Measurements from ENCODE around the gene PPP2R3A. TPM values are rescaled to one million over a fixed set of nuclear protein-coding genes. Genes with fewer than 3 reads are reported as not detected.

PPP2R3A gene
- total RNA-seq (2014; rRNA removed; shearing (Covaris generic)): 21.0 and 22.6 TPM in 2 replicates
- 13.1 and 14.2 TPM in 2 replicates for polyA plus RNA-seq (2016; fragmentation: Nextera tagmentation; extraction: Ambion mirVana)

DNA sequence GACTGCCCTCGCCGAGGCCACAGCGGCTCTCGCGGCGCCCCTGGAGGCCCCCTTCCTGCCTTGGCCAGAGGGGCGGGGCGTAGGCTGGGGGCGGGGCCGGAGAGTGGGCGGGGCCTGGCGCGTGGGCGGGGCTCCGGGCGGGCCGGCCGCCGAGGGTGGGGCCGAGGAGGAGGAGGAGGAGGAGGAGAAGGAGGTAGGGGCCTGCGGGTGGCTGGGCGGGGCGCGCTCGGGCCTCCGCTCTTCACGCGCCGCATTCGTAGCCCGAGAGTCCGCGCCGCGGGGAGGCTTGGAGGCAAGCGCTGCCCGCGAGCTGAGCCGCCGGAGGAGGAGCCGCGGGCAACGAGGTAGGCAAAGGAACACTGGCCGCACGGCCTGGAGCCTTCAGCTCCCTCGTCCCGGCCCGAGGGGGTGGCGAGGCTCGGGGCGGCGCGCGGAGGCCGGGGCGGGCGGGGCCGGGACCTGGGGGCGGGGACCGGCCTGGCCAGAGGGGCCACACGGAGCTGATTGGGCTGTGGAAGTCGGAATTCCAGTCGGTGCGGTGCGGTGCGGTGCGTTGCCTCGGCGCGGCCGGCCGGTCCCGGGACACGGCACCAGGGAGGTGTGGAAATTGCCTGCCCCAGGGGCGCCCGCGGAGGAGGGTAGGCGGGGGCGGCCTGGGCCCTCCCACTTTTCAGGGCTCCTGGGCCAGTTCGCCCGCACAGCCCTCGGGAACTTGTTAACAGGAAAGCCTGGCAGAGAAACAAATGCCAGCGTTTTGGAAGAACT, at the start of gene PPP2R3A:
Gene PPP2R3A (plus strand): TSS at position 223 of the 765 bp plus-strand sequence. CDS start 35,771 bp downstream, outside the sequence.
- in situ Hi-C loops (cut with MboI): no loop called here
- peak within 1 kb of the TSS; percentile 70 for H3K27ac ChIP-seq
- peak; percentile 91 for DNase-seq
- H3K27me3 ChIP-seq (replicated peaks; ENCODE audit: insufficient read depth): no peaks in the 10 kb centered on the region
- TF ChIP-seq EZH2phosphoT487 (IDR thresholded peaks at IDR 0.05; ENCODE audit: insufficient read depth, low read depth): no peak
- no peak for TF ChIP-seq EZH2 (IDR thresholded peaks at IDR 0.05; ENCODE audit: insufficient read depth, poor library complexity, severe bottlenecking)
- no peaks in the 10 kb centered on the region for H3K9me2 ChIP-seq (ENCODE audit: insufficient read depth)
- H3F3A ChIP-seq (ENCODE audit: insufficient read depth): peaks cover 16% of the 10 kb centered on the region
- H4K20me1 ChIP-seq (ENCODE audit: insufficient read depth): no peaks in the 10 kb centered on the region
- H3K79me2 ChIP-seq (ENCODE audit: insufficient read depth): peaks cover 45% of the 10 kb centered on the region
- H3K9me3 ChIP-seq (ENCODE audit: low read depth): no peaks in the 10 kb centered on the region
- H3K36me3 ChIP-seq (ENCODE audit: low read depth): no peaks in the 10 kb centered on the region
- H3K4me1 ChIP-seq (ENCODE audit: insufficient read depth): peaks cover 37% of the 10 kb centered on the region
- peak within 1 kb of the TSS; percentile 84 for H3K4me3 ChIP-seq
- 0 to 1% methylated on average over 4 to 77 of the region's 83 CpGs for WGBS, 2 experiments (ENCODE audit: low coverage in 1 of 2, low lambda C conversion rate in 2 of 2, missing lambda C conversion rate in 2 of 2)
- H3K9ac ChIP-seq: peak within 1 kb of the TSS; percentile 84
- H3K4me2 ChIP-seq (ENCODE audit: unreplicated experiment): peak within 1 kb of the TSS; percentile 87
- peak within 1 kb of the TSS; percentile 82 for H2AFZ ChIP-seq

DNA sequence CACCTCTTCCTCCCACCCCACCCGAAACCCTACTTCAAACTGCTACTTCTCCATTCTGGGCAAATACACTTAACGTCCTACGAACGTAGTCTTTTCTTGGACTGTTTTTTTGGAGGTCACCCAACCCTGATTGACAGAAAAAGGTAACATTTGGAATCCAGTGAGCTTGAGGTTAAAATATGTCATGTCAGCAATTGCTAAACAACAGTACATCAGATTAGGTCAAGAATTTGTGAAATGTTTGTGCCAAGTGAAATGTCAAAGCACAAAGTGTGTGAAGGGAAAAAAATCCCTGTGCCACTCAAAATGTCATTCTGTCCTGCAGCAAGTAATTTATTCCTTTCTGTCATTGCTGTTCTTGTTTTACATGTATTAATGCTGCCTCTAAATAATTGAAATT, 49.2 kb upstream of the PPP2R3A start:
- no peaks in the 10 kb centered on the region for H3K4me1 ChIP-seq (ENCODE audit: insufficient read depth)
- H3K27ac ChIP-seq: no peak overlapping the region
- no peaks in the 10 kb centered on the region for H3F3A ChIP-seq (ENCODE audit: insufficient read depth)
- no peak for DNase-seq
- in situ Hi-C loops (cut with MboI): loop anchor here (5.0 kb wide), 1 partner anchor 126 kb away; no protein-coding TSS in a partner anchor
- no peaks in the 10 kb centered on the region for H3K9me3 ChIP-seq (ENCODE audit: low read depth)
- 91 to 94% methylated on average over 4 of the region's 4 CpGs for WGBS, 2 experiments (ENCODE audit: low coverage in 1 of 2, low lambda C conversion rate in 2 of 2, missing lambda C conversion rate in 2 of 2)
- no peak overlapping the region for H3K4me2 ChIP-seq (ENCODE audit: unreplicated experiment)
- H2AFZ ChIP-seq: no peak overlapping the region
- no peaks in the 10 kb centered on the region for H3K36me3 ChIP-seq (ENCODE audit: low read depth)
- no peak overlapping the region for H3K9ac ChIP-seq
- no peak overlapping the region for H3K4me3 ChIP-seq
- H3K9me2 ChIP-seq (ENCODE audit: insufficient read depth): no peaks in the 10 kb centered on the region
- H4K20me1 ChIP-seq (ENCODE audit: insufficient read depth): no peaks in the 10 kb centered on the region
- no peaks in the 10 kb centered on the region for H3K79me2 ChIP-seq (ENCODE audit: insufficient read depth)
- TF ChIP-seq EZH2 (IDR thresholded peaks at IDR 0.05; ENCODE audit: insufficient read depth, poor library complexity, severe bottlenecking) (no peak), EZH2phosphoT487 (IDR thresholded peaks at IDR 0.05; ENCODE audit: insufficient read depth, low read depth) (no peak)
- H3K27me3 ChIP-seq (replicated peaks; ENCODE audit: insufficient read depth): no peaks in the 10 kb centered on the region

- H3K27me3 ChIP-seq (replicated peaks; ENCODE audit: insufficient read depth): no peaks in the 10 kb centered on the region
- no peaks in the 10 kb centered on the region for H3K9me2 ChIP-seq (ENCODE audit: insufficient read depth)
- H3K79me2 ChIP-seq (ENCODE audit: insufficient read depth): no peaks in the 10 kb centered on the region
- no peaks in the 10 kb centered on the region for H3K9me3 ChIP-seq (ENCODE audit: low read depth)
- H2AFZ ChIP-seq: no peak overlapping the region
- no peaks in the 10 kb centered on the region for H3F3A ChIP-seq (ENCODE audit: insufficient read depth)
- TF ChIP-seq EZH2phosphoT487 (IDR thresholded peaks at IDR 0.05; ENCODE audit: insufficient read depth, low read depth): no peak
- no peak for DNase-seq
- no peak overlapping the region for H3K9ac ChIP-seq
- H3K27ac ChIP-seq: no peak overlapping the region
- 21 to 36% methylated on average over 3 of the region's 3 CpGs for WGBS, 2 experiments (ENCODE audit: low coverage in 1 of 2, low lambda C conversion rate in 2 of 2, missing lambda C conversion rate in 2 of 2)
- no peaks in the 10 kb centered on the region for H3K36me3 ChIP-seq (ENCODE audit: low read depth)
- H3K4me3 ChIP-seq: no peak overlapping the region
- no peaks in the 10 kb centered on the region for H4K20me1 ChIP-seq (ENCODE audit: insufficient read depth)
- in situ Hi-C loops (cut with MboI): loop anchor here (5.0 kb wide), 1 partner anchor 125 kb away; no protein-coding TSS in a partner anchor
- H3K4me1 ChIP-seq (ENCODE audit: insufficient read depth): no peaks in the 10 kb centered on the region
- no peak overlapping the region for H3K4me2 ChIP-seq (ENCODE audit: unreplicated experiment)
Observed at GRCh38 chr3:135917076-135917475, 48.5 kb upstream of the PPP2R3A start.

DNA sequence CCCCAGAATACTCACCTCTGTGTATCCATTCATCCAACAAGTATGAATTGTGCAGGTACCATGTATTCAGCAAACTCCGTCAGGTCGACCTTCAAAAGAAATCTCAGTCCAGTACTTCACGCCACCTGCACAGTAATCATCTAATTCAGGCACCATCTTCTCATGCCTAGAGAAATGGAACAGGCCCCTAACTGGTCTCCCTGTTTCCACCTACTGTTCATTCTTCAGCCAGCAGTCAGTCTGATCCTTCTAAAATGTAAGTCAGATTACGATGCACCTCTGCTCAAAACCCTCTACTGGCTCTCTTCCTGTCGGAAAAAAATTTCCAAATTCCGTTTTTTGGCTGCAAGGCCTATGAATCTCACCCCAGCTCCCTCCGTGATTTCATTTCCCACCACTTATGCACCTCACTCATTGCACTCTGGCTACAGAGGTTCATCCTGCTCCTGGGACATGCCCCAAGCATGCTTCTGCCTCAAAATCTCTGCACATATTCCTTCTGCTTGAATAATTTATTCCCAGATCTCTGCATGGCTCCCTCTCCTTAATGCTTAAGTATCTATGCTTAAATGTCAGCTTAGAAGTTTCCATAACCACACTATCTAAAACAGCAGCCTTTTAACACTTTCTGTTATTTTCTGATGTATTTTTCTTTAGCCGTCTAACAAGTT, 47.5 kb upstream of the PPP2R3A start:
- H3K36me3 ChIP-seq (ENCODE audit: low read depth): no peaks in the 10 kb centered on the region
- H3K27ac ChIP-seq: no peak overlapping the region
- no peak overlapping the region for H3K4me2 ChIP-seq (ENCODE audit: unreplicated experiment)
- no peak overlapping the region for H3K9ac ChIP-seq
- WGBS, 2 experiments (ENCODE audit: low coverage in 1 of 2, low lambda C conversion rate in 2 of 2, missing lambda C conversion rate in 2 of 2): 87 to 89% methylated on average over 8 of the region's 8 CpGs
- no peaks in the 10 kb centered on the region for H4K20me1 ChIP-seq (ENCODE audit: insufficient read depth)
- no peaks in the 10 kb centered on the region for H3K27me3 ChIP-seq (replicated peaks; ENCODE audit: insufficient read depth)
- H3F3A ChIP-seq (ENCODE audit: insufficient read depth): no peaks in the 10 kb centered on the region
- H3K9me3 ChIP-seq (ENCODE audit: low read depth): no peaks in the 10 kb centered on the region
- no peak overlapping the region for H3K4me3 ChIP-seq
- no peaks in the 10 kb centered on the region for H3K9me2 ChIP-seq (ENCODE audit: insufficient read depth)
- no peaks in the 10 kb centered on the region for H3K4me1 ChIP-seq (ENCODE audit: insufficient read depth)
- no peak for DNase-seq
- TF ChIP-seq EZH2 (IDR thresholded peaks at IDR 0.05; ENCODE audit: insufficient read depth, poor library complexity, severe bottlenecking) (no peak), EZH2phosphoT487 (IDR thresholded peaks at IDR 0.05; ENCODE audit: insufficient read depth, low read depth) (no peak)
- no peaks in the 10 kb centered on the region for H3K79me2 ChIP-seq (ENCODE audit: insufficient read depth)
- H2AFZ ChIP-seq: no peak overlapping the region
- in situ Hi-C loops (cut with MboI): loop anchor here (5.0 kb wide), 1 partner anchor 124 kb away; no protein-coding TSS in a partner anchor

All from GM23248 (cell line).